HG03097 (cell line): Measurements from ENCODE around the gene DMD.

Experiments
- ATAC-seq: cut with Tn5 transposase; IDR thresholded peaks from one replicate; pipeline ENCODE4 v1.9.1; 2021; ENCODE audit not compliant: unreplicated experiment, low FRiP score

Gene DMD

DNA sequence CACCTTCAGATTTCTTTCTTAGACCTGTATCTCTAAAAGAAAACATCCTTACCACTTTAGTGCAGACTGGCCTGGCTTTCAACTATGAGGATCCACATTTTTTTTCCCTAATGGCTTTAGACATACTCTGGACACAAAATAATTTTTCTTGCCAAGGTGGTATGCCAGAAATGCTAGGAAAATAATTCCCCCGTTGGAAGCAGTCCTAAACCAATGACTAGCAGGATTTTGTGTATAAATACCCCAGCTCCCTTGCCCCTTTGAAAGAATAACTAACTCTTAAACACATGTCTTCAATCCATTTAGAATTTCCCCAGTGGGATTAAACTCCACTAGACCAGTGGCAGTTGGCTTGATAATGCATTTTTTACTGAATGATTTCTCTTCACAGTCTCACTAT is 1639.0 kb downstream of the DMD start:
- ATAC-seq = no peak

DNA sequence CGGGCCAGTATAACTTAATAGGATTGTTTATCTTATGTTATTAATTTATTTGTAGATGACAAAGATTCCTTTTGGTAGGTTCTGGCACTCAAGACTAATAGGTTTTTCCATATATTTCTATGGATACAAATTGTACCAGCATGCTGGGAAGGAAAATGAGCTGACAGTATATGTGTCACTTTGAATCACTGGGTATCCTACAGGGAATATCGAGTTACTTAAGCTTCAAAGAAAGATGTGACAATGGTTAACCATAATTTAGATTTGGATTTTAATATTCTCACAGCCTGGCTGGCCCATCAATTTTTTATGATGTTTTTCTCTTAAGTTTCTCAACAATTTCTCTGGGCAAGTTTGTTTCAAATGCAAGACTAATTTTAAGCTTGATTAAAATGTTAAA is 1640.7 kb downstream of the DMD start:
- ATAC-seq = no peak

DNA sequence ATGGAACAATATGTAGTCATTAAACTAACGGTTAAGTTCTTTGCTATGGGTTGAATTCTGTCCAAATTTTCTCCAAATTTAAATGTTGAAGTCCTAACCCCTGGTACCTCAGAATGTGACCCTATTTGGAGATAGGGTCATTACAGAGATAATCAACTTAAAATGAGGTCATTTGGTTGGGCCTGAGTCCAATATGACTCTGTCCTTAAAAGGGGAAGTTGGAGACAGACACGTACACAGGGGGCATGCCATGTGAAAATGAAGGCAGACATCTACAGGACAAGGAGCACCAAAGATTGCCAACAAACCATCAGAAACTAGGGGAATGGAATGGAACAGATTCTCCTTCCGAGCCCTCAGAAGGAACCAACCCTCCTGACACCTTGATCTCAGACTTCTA is 1647.6 kb downstream of the DMD start:
- no peak for ATAC-seq

DNA sequence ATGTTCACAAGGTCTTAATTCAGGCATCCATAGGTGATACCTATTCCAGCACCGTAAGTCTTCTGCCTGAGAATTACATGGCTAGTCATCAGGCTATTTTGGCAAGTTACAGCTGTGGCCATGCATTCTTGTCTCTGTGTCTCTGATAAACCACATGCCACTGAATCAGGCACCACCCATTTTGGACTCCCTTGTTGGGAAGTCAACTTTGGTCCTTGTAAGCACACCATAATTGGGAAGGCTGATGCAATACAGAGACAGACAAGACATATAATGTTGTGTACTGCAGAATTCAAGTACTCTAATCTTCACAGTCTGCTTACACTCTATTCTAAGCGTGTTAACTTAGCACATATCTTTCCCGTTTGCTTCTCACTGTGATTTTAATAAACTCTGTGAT is 1655.8 kb downstream of the DMD start:
- no peak for ATAC-seq

DNA sequence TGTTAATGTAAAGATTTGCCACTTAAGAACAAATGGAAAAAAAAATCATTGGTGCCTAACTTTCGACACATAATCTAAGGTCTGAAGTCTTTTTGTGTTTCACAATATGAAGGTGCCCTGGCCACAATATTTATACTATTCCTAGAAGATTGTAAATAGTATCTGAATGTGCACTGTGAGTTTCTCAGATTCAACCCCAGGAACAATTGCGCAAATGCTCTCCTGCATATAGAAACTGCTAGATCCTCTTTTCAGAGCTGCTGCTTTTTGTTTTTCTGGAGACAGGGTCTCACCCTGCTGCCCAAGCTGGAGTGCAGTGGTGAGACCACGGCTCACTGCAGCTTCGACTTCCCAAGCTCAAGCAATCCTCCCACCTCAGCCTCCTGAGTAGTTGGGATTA is 1659.4 kb downstream of the DMD start:
- no peak for ATAC-seq

DNA sequence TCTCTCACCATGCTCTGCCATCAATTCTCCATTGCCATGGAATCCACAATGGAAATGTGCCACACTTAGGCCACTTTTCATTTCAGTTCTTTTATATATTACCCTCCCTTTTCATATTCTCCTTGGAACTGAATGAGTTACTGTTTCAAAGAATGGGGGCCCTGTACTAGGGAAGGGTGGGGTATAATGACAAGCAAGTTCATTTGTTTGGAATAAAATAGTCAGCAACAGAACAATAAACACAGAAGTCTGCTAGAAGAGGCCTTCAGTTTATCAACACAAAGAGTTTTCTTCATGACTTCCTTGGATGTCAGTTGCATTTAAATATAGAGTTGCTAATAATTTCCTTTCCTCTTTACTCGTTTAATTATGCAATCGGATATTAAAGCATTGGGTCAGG is 1661.2 kb downstream of the DMD start:
- ATAC-seq = no peak

DNA sequence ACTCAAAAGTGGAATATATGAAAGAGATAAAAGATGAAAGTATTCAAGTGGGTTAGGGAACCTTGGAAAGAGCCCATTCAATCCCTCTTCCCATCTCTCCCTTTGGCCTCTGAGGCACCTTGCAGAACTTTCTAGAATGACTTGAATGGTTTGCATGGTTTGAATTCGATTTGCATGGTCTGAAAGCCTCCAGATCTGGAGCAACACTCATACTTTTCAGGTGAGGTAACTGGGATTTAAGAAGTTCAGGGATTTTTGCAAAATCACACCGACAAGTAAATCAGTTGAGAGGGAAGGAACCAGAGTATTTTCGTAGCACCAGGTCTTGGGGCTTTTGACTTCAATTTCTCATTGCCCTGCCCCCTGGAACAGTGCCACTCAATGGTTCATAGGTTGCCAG is 1663.5 kb downstream of the DMD start:
- ATAC-seq = no peak

DNA sequence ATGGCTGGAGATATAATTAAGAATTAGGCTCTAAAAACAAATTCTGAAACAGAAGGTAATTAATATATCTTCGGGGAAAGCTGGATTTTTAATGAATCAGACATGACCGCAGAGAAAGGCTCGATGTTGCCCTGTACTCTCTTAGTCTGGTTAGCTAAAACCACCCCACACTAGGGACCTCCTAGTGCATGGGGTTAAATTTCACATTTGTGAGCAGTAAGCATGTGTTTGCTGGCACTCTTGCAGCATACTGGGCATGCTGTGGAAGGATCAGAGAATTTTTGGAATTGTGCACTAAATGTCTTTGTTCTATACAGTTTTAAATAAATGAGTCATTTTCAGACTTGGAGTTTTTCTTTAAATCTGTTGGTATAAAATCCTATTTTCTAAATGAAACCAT is 1663.9 kb downstream of the DMD start:
- ATAC-seq = no peak

DNA sequence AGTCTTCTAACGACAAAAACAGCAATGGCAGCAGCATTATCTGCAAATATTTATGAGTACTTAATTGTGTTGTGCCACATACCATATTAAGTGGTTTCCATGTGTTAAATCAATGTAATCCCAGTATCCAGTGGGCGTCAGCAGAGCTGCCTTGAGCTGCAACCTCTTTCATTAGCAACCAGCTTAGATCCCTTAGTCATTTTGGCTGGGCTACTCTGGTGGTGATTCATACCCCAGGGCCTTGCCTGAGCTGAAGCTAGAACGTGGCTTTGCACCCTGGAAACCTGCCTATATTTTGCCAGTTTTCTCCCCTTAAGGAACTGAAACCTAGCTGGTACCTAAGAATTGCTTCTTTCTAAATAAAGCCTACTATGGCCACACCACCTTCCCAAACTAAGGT is 1665.2 kb downstream of the DMD start:
- no peak for ATAC-seq

DNA sequence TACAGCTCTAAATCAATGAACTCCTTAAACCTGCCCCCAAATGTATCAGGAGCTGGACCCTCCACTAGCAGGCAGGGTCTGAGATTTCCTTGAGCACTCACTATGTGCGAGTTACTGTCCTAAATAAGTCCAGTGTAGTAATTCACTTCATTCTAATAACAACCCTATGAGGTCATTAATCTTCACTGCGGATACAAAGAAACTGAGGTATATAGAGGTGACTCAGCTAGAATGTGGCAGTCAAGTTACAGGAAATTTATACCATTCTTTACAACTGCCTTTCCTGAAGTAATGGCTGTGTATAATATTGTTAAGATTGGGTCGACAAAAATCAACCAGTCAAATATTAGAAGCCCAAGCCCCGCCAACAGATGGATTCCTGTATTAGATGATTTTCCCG is 1665.6 kb downstream of the DMD start:
- ATAC-seq = no peak

DNA sequence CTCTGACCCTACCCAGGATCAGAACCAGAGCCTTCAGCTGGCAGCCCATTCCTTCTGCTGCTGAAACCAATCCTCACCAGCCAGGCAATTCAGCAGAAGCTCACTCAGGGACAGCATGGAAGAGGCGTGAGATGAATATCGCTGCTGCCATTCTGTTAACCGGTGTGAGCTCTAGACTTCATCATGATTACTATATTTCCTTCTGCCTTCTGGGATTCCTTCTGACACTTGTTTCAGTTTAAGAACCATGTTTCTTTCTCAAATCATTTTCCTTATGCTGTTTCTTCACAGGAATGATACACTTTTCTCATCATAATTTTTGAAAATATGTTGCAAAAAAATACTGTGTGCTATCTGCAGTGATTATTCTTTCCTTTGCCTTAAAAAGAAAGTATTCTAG is 1666.2 kb downstream of the DMD start:
- ATAC-seq = no peak

DNA sequence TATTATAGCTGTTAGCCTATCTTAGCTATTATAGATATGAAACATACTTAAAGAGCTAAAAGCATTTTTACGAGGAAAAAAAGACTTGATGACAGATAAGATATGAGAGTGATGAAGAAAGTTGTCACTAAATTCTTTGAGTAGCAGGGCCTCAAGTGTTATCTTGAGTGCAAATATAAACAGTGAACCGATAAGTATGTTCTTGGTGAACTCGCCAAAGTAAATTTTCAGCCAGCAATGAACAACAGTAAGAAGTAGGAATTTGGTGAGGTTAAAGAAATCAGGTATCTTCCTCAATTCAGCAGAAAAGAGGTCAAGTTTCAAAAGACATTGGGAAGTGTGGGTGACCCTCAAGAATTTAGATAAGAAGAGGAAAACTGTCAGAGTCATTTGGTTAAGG is 1667.7 kb downstream of the DMD start:
- ATAC-seq = no peak

DNA sequence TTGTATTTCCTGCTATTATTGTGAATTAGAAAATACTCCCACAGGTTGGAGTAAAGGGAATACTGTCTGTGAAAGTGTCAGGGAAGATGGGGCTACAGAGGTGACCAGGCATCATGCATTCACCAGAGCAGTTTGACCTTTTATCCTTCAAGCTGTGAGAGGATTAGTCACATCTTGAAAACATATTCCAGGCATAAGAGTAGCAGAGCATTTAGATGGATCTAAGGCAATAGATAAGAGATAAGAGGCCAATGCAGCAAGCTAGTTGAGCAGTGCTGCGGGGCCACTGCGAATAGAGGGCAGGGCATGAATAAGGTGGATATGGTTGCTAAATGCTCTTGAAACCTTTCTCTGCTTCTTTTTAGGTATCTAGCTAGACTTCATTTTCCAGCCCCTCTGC is 1668.8 kb downstream of the DMD start:
- no peak for ATAC-seq

DNA sequence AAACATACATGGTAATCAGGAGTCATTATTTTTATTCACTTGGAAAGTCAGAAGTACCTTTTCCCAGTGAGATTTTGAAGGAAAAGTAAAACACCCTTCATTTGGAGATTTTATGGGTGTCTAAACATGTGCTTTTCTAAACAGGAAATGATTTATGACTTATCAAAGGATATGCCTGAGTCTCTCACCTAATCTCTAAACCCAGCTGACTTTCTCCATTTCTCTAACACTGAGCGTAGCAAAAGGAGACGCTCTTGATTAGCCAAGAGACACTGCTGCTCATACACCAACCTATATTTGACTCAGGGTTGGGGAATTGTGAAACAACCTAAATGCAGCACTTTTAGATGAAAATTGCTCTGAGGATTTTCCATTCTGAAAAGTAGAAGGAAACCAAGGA is 1671.0 kb downstream of the DMD start:
- ATAC-seq = no peak

DNA sequence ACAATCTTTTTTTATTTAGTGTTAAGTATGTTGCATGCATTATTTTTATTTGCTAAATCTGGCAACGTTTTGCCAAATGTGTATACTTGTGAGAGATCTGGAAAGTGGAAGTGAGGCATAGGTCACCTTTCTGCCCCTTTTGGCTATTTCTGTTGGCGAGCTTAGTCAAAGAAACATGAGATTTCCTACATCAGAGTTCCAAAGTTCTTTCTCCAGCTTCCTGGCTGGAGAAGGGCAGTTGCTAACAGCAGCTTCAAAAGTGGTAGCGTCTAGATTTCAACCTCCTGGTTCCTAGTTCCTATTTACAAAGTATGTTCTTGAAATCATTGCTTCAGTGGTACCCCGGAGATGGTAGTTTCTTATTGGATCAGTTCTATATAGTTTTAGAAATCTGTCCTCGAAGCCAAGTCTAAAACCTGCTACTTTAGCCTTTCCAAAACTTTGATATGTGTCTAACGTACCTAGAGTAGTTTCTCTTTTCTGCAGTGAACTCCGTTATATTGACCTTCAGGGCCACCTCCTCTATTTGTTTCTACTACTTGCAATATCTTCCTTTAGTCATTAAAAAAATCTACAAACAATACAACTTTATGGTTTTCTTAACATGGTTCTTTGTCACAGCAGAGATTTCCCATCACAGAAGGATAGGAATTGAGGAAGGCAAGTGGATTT is 1683.8 kb downstream of the DMD start:
- ATAC-seq = no peak

DNA sequence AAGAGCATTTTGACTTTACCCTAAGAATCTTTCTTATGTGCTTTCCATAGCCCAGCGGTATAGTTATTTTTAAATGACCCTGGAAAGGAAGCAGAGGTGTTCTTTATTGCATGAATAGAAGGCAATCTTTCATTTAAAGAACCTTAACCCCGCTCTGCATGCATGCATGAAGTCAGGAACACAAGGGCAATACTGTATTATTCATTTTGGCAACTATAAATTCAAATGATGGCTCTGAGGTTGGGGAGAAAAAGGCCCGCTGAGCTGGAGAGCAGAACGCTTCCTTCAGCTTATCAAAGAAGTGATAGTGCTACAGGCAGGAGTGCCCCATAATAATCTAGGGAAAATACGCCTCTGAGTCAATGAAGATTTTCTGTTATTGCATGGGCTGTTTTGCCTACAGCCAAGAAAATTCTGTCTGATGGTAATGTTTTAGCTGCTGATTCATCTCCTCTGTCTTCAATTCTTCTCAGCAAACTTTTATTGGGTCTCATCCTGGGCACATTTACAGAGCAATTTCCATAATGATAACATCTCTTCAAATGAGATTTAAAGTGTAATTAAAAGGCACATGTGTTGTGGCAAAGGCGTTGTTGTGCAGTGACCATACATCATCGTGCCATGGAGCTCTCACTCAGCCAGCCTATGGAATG is 1687.3 kb downstream of the DMD start:
- no peak for ATAC-seq

DNA sequence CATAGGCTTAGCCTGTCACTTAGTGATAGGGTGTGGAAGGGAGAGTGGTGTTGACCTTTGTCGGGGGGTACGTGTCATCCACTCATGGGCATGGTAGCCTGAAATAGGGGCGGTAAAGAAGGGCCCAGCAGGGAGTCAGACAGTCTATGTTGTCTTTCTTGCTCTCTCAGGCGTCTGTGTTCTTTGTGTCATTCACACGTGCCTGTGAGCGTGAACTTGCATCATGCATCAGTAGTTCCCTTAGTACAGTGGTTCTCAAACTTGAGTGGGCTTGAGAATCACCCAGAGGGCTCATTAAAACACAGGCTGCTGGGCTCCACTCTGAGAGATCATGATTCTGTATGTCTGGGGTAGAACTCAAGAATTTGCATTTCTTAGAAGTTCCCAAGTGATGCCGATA is 1688.6 kb downstream of the DMD start:
- no peak for ATAC-seq

DNA sequence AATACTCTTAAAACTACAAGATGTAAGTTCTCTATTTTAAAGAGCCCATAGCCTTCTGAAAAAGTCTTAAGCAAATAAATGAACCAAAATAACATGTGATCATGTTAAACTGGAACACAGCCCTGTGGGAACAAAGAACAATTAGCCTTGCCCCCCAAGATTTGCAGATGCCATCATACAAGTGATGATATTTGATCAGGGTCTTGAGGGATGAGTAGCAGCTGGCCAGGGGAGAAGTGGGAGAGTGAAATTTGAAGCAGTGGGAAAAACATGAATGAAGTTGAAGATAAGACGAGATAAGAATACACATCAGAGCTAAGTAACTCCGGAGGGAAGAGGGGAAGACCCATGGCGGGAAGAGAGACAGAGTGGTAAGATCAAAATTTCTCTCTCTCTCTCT is 1689.4 kb downstream of the DMD start:
- no peak for ATAC-seq

DNA sequence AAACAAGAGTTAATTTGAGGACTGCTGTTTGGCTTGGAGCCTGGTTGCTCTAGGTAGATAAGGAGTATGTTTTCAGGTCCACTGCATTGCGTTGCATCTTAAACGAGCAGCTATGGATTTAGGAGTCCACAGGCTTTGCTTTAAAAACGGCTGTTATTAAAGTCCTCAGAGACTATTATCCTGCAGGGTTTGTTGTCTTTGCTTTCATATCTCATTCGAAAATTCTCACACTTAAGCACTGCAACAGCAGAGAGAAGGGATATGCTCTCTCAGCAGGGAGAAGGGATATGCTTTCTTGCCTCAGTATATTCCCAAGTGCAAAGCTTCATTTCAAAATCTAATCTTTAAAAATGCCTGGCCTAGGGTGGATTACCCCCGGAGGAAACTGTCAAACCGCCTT is 1694.8 kb downstream of the DMD start:
- ATAC-seq = no peak

DNA sequence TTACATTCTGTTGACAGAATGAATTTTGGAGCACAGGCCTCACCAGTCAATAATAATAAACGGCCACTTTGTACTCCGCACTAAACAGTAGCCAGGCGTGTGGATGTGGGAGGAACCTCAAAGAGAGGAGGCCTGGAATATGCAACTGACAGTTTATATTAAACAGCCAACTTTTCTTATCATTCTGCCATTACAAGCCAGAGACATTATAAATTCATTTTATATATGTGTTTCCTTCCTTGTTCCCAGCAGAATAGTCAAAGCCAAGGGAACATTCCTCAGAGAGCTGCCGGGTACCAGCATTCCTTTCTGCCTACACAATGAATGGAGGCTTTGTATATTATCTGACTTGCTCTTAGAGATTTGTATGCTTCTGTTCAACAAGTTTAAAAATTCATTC is 1703.0 kb downstream of the DMD start:
- no peak for ATAC-seq

DNA sequence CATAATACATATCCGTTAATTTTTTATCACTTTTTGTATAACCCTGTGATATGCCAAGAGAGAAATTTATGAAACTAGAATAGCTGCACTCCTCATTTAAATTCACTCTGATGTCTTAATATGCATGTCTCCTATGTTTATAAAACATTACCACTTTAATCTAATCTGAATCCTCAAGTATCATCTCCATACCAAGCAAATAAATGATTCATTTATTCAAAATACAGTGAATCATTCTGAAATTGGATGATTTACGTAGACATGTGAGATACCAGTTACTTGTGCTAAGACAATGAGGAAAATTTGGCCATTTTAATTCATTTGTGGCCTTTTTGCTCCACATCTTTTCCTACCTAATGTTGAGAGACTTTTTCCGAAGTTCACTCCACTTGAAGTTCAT is 1704.4 kb downstream of the DMD start:
- ATAC-seq = no peak

DNA sequence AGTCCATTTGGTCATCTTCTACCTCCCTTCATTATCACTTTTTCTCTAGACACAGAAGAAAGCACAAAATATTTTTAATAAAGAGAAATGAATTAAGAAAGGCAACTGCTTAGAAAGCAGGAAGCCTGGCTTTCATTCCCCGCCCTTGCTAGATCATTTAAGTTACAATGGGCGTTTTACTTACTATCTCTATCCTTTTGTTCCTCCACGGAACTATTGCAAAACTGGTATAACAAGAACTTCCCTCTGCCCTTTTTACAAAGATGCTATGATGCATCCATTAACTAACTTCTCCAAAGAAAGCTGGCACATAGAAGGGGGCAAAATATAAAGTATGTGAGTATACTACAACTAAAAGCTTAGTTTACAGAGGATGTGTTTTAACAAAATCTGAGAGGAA is 1705.0 kb downstream of the DMD start:
- no peak for ATAC-seq

DNA sequence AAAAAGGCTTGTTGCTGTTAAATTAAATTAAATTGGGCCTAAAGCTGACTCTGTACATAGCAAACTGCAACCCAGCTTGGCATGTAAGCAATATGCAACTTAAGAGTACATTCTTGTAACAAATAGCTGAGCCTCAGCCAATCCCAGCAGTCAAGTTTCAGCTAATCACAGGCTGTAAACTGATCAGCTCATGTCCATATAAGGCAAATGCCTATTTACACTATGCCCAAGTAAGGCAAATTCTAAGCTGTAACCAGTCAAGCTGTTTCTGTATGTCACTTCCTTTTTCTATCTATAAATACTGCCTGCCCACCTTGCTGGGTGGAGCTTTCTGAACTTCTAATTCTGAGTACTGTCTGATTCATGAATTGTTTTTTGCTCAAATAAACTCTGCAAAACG is 1710.4 kb downstream of the DMD start:
- no peak for ATAC-seq
